Heart left ventricle (tissue), 13 donors: ENCODE measurements around the gene OR10G4.

Experiments
- POLR2A ChIP-seq, 2 donors: fragments of 450-650 bp; IDR thresholded peaks; one replicate each; pipeline ENCODE4 v1.6.1; 2017; ENCODE audit warnings: antibody characterized with exemption in 2 of 2, mild to moderate bottlenecking in 2 of 2, moderate library complexity in 2 of 2
- TF ChIP-seq, protein P1 (sequence below), 12 donors: fragments of 200-600 bp; sonication (generic) in 4 of 12; IDR thresholded peaks; one replicate each; pipeline versions ENCODE4 v1.5.0 to v1.8.0; 2018 to 2022; ENCODE audit warnings: antibody characterized with exemption in 12 of 12, mild to moderate bottlenecking in 5 of 12
- donor health status: ischemic (EF 13 %, LVEDD 7.1; RV severe dilation, severe dysfunction).
- donor health status: DM: no; HTN: yes; CAD: no.
- donor health status: DM: no; HTN: no; CAD: no.
- donor health status: ischemic (EF 25% LVEDD 6.9; RV normal size, moderate dysfunction).
- donor health status: ischemic (EF 25% LVEDD 5.7; RV mildly dilated, moderate dysfunction).
- donor health status: ischemic (EF 35%, LVEDD 5.7; RV mildly dilated, moderate dysfunction).
- donor health status: nonischemic (EF 11% LVEDD 7.7; RV severe dilation, severe dysfunction).
- donor health status: DM: yes; HTN: yes; CAD: no.
- donor health status: PGD.
- donor health status: ischemic (EF 29% LVEDD 5.4; RV normal size, mild dysfunction).
- donor health status: nonischemic (EF 23%, LVEDD 6.1; RV moderate dilation, normal function).

GRCh38 chr11:124039557-124039956, 26.8 kb downstream of the OR10G4 start:
- no peak for TF ChIP-seq POLR2A (IDR thresholded peaks at IDR 0.05)
- TF ChIP-seq, protein P1, sequence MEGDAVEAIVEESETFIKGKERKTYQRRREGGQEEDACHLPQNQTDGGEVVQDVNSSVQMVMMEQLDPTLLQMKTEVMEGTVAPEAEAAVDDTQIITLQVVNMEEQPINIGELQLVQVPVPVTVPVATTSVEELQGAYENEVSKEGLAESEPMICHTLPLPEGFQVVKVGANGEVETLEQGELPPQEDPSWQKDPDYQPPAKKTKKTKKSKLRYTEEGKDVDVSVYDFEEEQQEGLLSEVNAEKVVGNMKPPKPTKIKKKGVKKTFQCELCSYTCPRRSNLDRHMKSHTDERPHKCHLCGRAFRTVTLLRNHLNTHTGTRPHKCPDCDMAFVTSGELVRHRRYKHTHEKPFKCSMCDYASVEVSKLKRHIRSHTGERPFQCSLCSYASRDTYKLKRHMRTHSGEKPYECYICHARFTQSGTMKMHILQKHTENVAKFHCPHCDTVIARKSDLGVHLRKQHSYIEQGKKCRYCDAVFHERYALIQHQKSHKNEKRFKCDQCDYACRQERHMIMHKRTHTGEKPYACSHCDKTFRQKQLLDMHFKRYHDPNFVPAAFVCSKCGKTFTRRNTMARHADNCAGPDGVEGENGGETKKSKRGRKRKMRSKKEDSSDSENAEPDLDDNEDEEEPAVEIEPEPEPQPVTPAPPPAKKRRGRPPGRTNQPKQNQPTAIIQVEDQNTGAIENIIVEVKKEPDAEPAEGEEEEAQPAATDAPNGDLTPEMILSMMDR (IDR thresholded peaks at IDR 0.05): no peak
